Gastrocnemius medialis (tissue), 4 donors: Measurements from ENCODE around the gene STBD1.

Experiments
- CTCF ChIP-seq, 5 experiments: fragments of 450-650 bp in 3 of 5; fragments of 200-600 bp in 2 of 5; sonication (generic) in 2 of 5; IDR thresholded peaks in 4 of 5; conservative IDR thresholded peaks in 1 of 5; 1 replicate in 4 of 5; 2 replicates in 1 of 5; pipeline ENCODE4 v1.5.1; 2016 to 2019; ENCODE audit warnings: antibody characterized with exemption in 5 of 5, mild to moderate bottlenecking in 3 of 5, moderate library complexity in 3 of 5
- POLR2A ChIP-seq, 2 donors: fragments of 450-650 bp; IDR thresholded peaks; one replicate each; pipeline ENCODE4 v1.6.1; 2017; ENCODE audit warnings: antibody characterized with exemption in 2 of 2, mild to moderate bottlenecking in 2 of 2, moderate library complexity in 2 of 2

GRCh38 chr4:76305971-76306881 is at the start of gene STBD1:
- TF ChIP-seq CTCF (IDR thresholded peaks at IDR 0.05 in 4 of 5, conservative IDR thresholded peaks at IDR 0.05 in 1 of 5) (peak in 1 of 5 experiments; percentile 7), POLR2A (IDR thresholded peaks at IDR 0.05) (peak; percentile 81 to 88)
